HG03175 (cell line): ENCODE results near the gene ZGRF1.
"Not testable (repeated sequence)": the region's sequence is repeated elsewhere in the genome, so short reads cannot be mapped to it uniquely, and the experiment has no call there.

Experiments
- ATAC-seq: cut with Tn5 transposase; IDR thresholded peaks from one replicate; pipeline ENCODE4 v1.9.1; 2021; ENCODE audit warnings: mild to moderate bottlenecking, moderate library complexity; ENCODE audit not compliant: unreplicated experiment

ZGRF1 gene

GRCh38 chr4:112560084-112560483, 76.6 kb downstream of the ZGRF1 start:
- peak; percentile 66 for ATAC-seq

DNA sequence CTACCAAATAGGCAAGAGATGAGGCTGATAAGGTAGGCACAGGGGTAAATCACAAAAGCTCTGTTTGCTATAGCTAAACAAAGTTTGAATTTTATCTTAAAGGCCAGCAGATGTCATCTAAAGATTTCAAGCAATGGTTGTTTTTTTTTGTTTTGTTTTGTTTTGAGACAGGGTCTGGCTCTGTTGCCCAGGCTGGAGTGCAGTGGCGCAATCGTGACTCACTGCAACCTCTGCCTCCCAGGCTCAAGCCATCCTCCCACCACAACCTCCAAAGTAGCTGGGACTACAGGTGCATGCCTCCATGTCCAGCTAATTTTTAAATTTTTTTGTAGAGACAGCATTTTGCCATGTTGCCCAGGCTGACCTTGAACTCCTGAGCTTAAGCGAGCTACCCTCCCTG, 77.7 kb downstream of the ZGRF1 start:
- ATAC-seq, result no peak

DNA sequence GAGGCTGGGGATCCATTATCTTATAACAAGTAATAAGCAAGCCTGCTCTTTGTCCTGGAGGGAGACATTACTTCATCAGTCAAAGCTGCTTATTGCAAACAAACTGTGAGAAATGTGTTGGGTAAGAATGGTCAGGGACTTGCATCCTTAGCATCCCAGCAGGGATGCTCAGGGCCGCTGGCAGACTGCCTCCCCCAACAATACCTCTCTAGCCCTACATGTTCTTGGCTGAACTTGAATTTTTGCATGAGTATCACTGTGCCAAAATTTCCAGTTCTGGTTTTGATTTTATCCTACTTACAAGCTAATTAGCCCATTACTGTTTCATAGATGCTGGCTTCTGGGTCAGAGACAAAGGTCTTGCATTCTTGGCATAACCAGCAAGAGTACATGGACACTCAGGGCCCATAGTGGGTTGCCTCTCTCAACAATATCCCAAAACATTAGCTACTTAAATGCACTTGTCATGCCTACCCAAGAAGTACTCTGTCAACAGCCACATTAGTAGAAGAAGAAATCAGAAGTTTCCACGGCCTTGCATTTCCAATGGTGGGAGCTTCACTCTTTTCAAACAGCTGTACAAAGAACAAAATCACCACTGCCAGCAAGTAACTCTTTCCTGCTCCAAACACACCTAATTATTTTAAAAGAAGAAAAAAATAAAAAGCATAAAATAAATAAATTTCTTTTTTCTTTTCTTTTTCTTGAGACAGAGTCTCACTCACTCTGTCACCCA, 78.9 kb downstream of the ZGRF1 start:
- no peak for ATAC-seq

DNA sequence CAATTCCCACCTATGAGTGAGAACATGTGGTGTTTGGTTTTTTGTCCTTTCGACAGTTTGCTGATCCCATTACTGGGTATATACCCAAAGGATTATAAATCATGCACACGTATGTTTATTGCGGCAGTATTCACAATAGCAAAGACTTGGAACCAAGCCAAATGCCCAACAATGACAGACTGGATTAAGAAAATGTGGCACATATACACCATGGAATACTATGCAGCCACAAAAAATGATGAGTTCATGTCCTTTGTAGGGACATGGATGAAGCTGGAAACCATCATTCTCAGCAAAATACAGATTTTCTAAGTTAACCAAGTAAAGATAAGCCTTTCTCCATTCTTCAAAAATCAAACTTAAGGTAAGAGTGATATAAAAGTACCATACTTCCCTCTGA, 82.4 kb downstream of the ZGRF1 start:
- ATAC-seq, result not testable (repeated sequence)

DNA sequence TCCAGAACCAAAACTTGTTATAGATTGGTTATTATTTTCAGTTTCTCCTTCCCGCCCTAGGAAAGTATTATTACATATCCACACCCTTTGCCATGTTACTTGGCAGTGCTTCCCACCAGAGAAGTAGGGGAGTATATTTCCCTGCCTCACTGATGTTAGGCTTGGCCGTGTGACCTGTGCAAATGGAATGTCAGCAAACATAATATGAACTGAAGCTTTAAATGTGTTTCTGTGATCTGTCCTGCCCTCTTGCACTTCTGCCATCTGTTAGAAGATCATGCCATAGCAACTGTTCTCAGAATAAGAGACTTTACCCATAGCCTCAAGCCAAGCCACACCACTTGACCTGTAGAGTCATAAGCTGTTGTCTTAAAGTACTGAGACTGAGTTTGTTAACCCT, 84.0 kb downstream of the ZGRF1 start:
- ATAC-seq, result no peak

GRCh38 chr4:112550728-112551127, 86.0 kb downstream of the ZGRF1 start:
- ATAC-seq, result no peak

DNA sequence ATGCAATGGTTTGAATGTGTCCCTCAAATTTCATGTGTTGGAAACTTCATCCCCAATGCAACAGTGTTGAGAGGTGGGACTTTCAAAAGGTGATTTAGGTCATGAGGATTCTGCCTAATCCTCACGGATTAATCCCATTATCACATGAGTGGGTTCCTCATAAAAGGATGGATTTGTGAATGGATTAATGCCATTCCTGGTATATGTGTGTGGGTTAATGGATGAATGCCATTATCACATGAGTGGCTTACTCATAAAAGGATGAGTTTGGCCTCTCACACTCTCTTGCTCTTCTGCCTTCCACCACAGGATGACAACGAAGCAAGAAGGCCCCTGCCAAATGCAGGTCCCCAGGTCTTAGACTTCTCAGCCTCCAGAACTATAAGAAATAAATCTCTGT, 90.2 kb downstream of the ZGRF1 start:
- ATAC-seq, result no peak

DNA sequence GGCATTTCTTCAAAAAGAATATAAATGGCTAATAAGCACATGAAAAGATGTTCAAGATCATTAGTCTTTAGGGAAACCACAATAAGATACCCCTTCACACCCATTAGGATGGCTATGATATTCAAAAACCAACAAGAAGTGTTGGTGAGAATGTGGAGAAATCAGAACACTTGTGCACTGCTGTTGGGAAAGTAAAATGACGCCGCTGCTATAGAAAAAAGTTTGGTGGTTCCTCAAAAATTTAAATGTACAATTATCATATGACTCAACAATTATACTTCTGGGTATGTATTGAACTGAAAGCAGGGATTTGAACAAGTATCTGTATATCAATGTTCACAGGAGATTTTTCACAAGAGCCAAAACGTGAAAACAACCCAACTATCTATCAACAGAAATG, 91.4 kb downstream of the ZGRF1 start:
- ATAC-seq, result no peak

- ATAC-seq, result no peak
Measured at GRCh38 chr4:112540695-112541094, 96.0 kb downstream of the ZGRF1 start.

DNA sequence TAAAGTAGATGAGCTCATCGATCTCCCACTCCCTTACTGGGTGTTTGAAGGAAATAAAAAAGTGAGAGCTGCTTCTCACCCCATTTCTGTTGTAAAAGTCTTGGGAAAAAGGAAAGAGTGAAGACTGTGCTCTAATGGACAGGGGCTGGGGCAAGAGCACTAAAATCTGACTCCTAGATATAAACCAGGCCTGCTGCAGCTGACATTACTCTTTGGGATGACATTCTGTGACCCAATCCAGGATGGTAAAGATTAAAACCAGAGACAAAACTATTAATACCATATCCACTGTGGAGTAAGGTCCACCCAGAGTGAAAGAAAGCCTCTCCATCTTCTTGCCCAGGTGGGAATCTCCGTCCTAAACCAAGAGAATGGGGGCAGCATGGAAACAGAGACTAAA, 100.6 kb downstream of the ZGRF1 start:
- no peak for ATAC-seq

- no peak for ATAC-seq
Measured at GRCh38 chr4:112532267-112532666, 104.4 kb downstream of the ZGRF1 start.

GRCh38 chr4:112531146-112531545, 105.6 kb downstream of the ZGRF1 start:
- no peak for ATAC-seq

GRCh38 chr4:112526061-112526460, 110.6 kb downstream of the ZGRF1 start:
- ATAC-seq, result no peak

GRCh38 chr4:112523764-112524505, 112.8 kb downstream of the ZGRF1 start:
- ATAC-seq, result peak; percentile 70

GRCh38 chr4:112523008-112523721, 113.5 kb downstream of the ZGRF1 start:
- peak; percentile 36 for ATAC-seq

DNA sequence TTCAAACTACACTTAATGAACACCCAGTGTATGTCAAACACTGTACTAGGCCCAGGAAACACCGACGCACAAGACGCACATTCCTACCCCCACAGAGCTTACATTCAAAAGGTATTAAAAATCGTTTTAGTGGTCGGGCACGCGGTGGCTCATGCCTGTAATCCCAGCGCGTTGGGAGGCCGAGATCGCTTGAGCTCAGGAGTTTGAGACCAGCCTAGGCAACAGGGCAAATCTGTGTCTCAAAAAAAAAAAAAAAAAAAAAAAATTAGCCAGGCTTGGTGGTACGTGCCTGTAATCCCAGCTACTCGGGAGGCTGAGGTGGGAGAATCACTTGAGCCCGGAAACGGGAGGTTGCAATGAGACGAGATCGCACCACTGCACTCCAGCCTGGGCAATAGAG, 114.3 kb downstream of the ZGRF1 start:
- not testable (repeated sequence) for ATAC-seq

DNA sequence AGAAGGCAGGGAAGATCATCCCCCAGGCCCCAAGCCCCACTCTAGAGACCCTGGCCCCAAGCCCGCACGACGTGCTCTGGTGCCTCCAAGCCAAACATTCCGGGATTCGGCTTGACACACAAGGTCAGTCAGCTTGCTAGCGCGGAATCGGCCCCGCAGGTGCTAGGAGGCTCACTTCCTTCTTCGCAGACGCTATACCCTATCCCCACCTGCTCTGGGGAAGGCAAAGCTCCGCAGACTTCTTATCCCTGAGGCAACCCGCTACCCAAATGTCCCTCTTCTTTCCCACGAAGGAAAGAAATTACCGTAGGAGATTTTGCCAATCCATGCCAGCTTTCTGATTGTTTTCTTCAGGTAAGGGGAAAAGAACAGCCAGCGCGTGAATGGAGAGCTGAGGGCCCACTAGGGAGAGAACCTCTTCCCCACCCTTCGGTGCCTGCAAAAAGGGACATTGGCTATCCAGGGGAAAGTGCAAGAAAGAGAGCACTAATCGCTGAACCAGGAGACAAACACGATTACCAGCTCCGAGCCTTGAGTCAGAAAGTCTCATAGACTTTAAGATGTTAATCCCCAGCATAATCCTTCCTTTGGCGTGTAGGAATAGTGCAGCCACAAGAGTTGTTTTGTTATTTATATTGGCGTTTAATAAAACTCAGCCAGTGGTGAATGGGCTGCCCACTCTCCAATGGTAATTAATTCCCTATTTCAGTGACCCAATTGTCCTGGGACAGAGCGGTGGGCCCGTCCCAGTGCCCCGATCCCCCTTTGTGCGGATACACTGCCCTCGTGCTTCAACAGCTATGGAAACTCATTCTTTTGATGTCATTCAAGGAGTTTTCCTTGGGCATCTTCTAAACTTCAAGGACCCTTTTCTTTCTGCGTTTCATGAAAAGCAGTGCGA, 115.3 kb downstream of the ZGRF1 start:
- no peak for ATAC-seq

DNA sequence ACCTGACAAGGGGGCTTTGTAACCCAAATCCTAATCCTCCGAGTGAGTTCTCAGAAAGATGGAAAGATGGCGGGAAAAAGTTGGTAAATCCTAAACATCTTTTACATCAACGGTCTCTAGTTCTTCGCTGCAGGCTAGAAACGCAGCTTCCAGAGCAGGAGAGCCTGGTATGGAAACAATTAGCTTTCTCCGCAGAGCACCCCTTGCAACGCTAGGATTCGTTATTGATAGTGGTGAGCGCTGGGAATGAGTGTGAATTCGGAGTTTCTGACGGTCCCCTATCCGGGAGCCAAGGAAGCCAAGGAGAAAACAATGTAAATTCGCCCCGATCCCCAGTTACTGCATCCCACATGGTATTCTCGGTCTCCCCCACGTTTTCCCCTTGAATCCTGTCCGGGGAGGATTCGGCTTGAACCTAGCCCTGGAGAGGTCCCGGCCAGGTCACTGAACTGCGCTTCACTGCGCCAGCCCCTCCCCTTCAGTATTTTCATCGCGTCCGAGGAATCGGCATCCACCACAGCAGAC, 116.0 kb downstream of the ZGRF1 start:
- ATAC-seq, result no peak

DNA sequence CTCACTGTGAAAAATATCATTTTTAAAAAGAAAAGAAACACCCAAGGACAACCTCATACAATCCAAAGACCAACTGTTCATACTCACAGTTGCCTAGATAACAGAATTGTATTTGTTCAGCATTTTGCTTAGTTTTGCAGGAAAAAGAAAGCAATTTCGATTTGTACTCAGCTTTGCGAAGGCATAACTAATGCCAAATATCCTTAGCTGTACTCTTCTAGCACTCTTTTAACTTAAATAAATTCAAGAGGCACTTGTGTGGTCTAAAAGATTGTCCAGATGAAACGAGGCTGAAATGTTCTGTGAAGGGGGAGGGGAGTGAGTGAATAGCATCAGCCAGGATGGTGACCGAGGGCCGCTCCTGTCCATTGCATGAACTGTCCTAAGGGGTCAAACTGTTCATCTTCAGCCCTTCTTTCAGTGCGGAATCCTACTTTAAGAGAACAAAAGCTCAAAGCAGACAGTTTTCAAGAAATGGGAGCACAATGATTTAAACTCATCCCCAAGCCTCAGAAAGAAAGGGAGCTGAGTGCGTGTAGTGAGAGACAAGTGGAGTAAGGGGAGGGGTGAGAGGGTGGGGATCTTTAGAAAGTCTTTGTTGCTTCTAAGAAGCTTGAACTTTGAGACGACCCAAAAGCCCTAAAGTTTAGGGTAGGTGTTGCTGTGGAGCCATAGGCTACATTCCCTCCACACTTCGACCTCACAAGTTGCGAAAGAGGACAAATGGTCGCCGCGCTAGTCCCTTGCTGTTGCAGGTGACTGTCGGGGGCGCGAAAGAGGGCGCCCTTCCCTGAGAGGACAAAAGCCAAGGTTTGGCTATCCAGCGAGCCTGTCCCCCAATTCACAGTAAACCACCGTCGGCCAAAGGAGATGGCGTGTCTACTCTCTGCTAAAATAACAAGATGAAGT, 116.8 kb downstream of the ZGRF1 start:
- no peak for ATAC-seq

GRCh38 chr4:112518675-112519074, 118.0 kb downstream of the ZGRF1 start:
- no peak for ATAC-seq
